ENCODE data around the gene NDUFAF2.
"Not testable (repeated sequence)": the region's sequence is repeated elsewhere in the genome, so short reads cannot be mapped to it uniquely, and the experiment has no call there.

The NDUFAF2 gene

GRCh38 chr5:60993875-60994571 is 49.0 kb downstream of the NDUFAF2 start:
- DNase-seq, result no peak

- DNase-seq, result no peak
Measured at GRCh38 chr5:60996368-60996767, 51.4 kb downstream of the NDUFAF2 start.

GRCh38 chr5:60997721-60998120 is 52.7 kb downstream of the NDUFAF2 start:
- DNase-seq, result no peak

GRCh38 chr5:61000887-61001286 is 55.9 kb downstream of the NDUFAF2 start:
- no peak for DNase-seq

GRCh38 chr5:61001647-61002046 is 56.6 kb downstream of the NDUFAF2 start:
- no peak for DNase-seq

GRCh38 chr5:61002611-61003355 is 57.8 kb downstream of the NDUFAF2 start:
- no peak for DNase-seq

GRCh38 chr5:61004448-61004847 is 59.4 kb downstream of the NDUFAF2 start:
- no peak for DNase-seq

GRCh38 chr5:61009907-61010306 is 64.9 kb downstream of the NDUFAF2 start:
- no peak for DNase-seq

GRCh38 chr5:61010467-61011454 is 65.8 kb downstream of the NDUFAF2 start:
- no peak for DNase-seq

GRCh38 chr5:61018062-61018461 is 73.1 kb downstream of the NDUFAF2 start:
- no peak for DNase-seq

GRCh38 chr5:61019642-61020041 is 74.6 kb downstream of the NDUFAF2 start:
- no peak for DNase-seq

- DNase-seq, result no peak
Measured at GRCh38 chr5:61020415-61020814, 75.4 kb downstream of the NDUFAF2 start.

GRCh38 chr5:61023131-61023530 is 78.1 kb downstream of the NDUFAF2 start:
- no peak for DNase-seq

GRCh38 chr5:61026004-61026403 is 81.0 kb downstream of the NDUFAF2 start:
- DNase-seq, result no peak

- DNase-seq, result no peak
Measured at GRCh38 chr5:61028382-61028781, 83.4 kb downstream of the NDUFAF2 start.

- no peak for DNase-seq
Measured at GRCh38 chr5:61029456-61030162, 84.6 kb downstream of the NDUFAF2 start.

- DNase-seq, result no peak
Measured at GRCh38 chr5:61030163-61030482, 85.1 kb downstream of the NDUFAF2 start.

GRCh38 chr5:61031301-61031700 is 86.3 kb downstream of the NDUFAF2 start:
- DNase-seq, result not testable (repeated sequence)

GRCh38 chr5:61044545-61044944 is 99.5 kb downstream of the NDUFAF2 start:
- DNase-seq, result no peak

GRCh38 chr5:61047346-61047745 is 102.3 kb downstream of the NDUFAF2 start:
- DNase-seq, result no peak

GRCh38 chr5:61048534-61048933 is 103.5 kb downstream of the NDUFAF2 start:
- no peak for DNase-seq

GRCh38 chr5:61050292-61050691 is 105.3 kb downstream of the NDUFAF2 start:
- no peak for DNase-seq

- DNase-seq, result no peak
Measured at GRCh38 chr5:61051267-61051666, 106.3 kb downstream of the NDUFAF2 start.
